Measurements from ENCODE around the gene GTF2H4. TPM values are rescaled to one million over a fixed set of nuclear protein-coding genes. Genes with fewer than 3 reads are reported as not detected.
A peak's percentile ranks its signal among the peaks of the same experiment; 100 is the strongest.
"Not testable (repeated sequence)": the region's sequence is repeated elsewhere in the genome, so short reads cannot be mapped to it uniquely, and the experiment has no call there.

The GTF2H4 gene
- total and polyA plus RNA-seq, 10 of the 15 experiments (the other 5 are each of a cell fraction or from before 2014, with no cell fraction given) = 1.1 to 43.8 (median 18.9) TPM

DNA sequence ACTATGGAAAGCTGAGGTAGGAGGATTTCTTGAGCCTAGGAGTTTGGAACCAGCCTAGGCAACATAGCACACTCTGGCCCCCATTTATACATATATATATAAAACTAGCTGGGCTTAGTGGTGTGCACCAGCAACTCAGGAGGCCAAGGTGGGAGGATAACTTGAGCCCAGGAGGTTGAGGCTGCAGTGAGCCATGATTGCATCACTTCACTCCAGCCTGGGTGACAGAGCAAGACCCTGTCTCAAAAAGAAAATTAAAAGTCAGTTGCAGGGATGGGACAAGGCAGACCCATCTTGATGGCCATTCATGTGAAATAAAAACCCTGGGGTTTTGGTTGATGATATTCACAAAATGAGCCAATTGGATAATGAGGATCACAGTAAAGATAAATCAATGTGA, 6.6 kb upstream of the GTF2H4 start (continued):
- TF ChIP-seq, protein P1, sequence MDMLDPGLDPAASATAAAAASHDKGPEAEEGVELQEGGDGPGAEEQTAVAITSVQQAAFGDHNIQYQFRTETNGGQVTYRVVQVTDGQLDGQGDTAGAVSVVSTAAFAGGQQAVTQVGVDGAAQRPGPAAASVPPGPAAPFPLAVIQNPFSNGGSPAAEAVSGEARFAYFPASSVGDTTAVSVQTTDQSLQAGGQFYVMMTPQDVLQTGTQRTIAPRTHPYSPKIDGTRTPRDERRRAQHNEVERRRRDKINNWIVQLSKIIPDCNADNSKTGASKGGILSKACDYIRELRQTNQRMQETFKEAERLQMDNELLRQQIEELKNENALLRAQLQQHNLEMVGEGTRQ (IDR thresholded peaks at IDR 0.05; ENCODE audit: borderline replicate concordance, low read depth, low read length) = no peak

- ATAC-seq; H4K20me1 ChIP-seq (ENCODE audit: control insufficient read depth, insufficient read depth); H3K79me2 ChIP-seq (ENCODE audit: control insufficient read depth, insufficient read depth, low read length); intact Hi-C loops (cut with micrococcal nuclease; ENCODE audit: unreplicated experiment); H3K9ac ChIP-seq (ENCODE audit: control insufficient read depth, insufficient read depth, low read length); H3K4me3 ChIP-seq; DNase-seq (ENCODE audit: low read depth, low spot score); BruUV-seq (replicated peaks); H3K27me3 ChIP-seq (replicated peaks in 1 of 2; ENCODE audit: control insufficient read depth in 2 of 2, insufficient read depth in 2 of 2, low read length in 1 of 2); in situ Hi-C loops (cut with MboI); FAIRE-seq; H3K9me3 ChIP-seq (replicated peaks; ENCODE audit: control insufficient read depth, insufficient read depth, low read length): not testable (repeated sequence)
- POLR2A ChIA-PET = interaction anchor here (6.0 kb wide), 1 partner anchor 12 kb away, joined by 37 read pairs; the partner anchor contains the start of gene VARS2
- 83% methylated on average over 9 of the region's 9 CpGs for WGBS (ENCODE audit: insufficient coverage, insufficient replicate concordance, low lambda C conversion rate, missing lambda C conversion rate)
- Histone ChIP-seq H3K36me3 (ENCODE audit: control insufficient read depth in 2 of 2, insufficient read depth in 2 of 2, low read length in 1 of 2) (peaks cover 4 to 10% of the 10 kb centered on the region in 2 experiments; a peak in 2 of 4 replicates), H2AFZ (ENCODE audit: control insufficient read depth, low read depth, low read length) (peak overlapping the region; percentile 72; the same call in 1 of the 2 replicates), H3K27ac (ENCODE audit: control insufficient read depth, insufficient read depth) (peak overlapping the region; percentile 30), H3K4me2 (ENCODE audit: control insufficient read depth, insufficient read depth) (peak overlapping the region; percentile 65), H3K4me1 (ENCODE audit: control insufficient read depth, insufficient read depth, low read length) (peaks cover 32% of the 10 kb centered on the region)
- RAD21 ChIA-PET (ENCODE audit: unreplicated experiment) = interaction anchor here (0.6 to 3.8 kb wide), 5 partner anchors 12 to 300 kb away, joined by 3 to 31 read pairs (median 4); partner anchors contain the start of gene VARS2
- SMC1A ChIA-PET (ENCODE audit: uncharacterized antibody, unreplicated experiment) = interaction anchor here (1.0 to 2.1 kb wide), 4 partner anchors 12 to 185 kb away, joined by 3 to 6 read pairs (median 4); partner anchors contain the start of gene VARS2
- CTCF ChIA-PET = interaction anchor here (0.7 to 2.0 kb wide), 5 partner anchors 11 to 831 kb away, joined by 3 to 14 read pairs (median 3); partner anchors contain the start of gene VARS2
Measured at GRCh38 chr6:30902196-30902595, 5.8 kb upstream of the GTF2H4 start.

GRCh38 chr6:30902709-30903108, 5.3 kb upstream of the GTF2H4 start:
- BruUV-seq (replicated peaks) = no TSS peak
- CTCF ChIA-PET = interaction anchor here (1.2 to 1.9 kb wide), 2 partner anchors 17 to 82 kb away, joined by 3 to 7 read pairs; no protein-coding TSS in a partner anchor
- Histone ChIP-seq H3K4me3 (no peak overlapping the region; the same call in 1 of the 2 replicates), H3K4me2 (ENCODE audit: control insufficient read depth, insufficient read depth) (peak overlapping the region; percentile 65), H3K27me3 (replicated peaks in 1 of 2; ENCODE audit: control insufficient read depth in 2 of 2, insufficient read depth in 2 of 2, low read length in 1 of 2) (no peaks in the 10 kb centered on the region), H3K9me3 (replicated peaks; ENCODE audit: control insufficient read depth, insufficient read depth, low read length) (no peaks in the 10 kb centered on the region), H3K27ac (ENCODE audit: control insufficient read depth, insufficient read depth) (peak overlapping the region; percentile 30), H3K4me1 (ENCODE audit: control insufficient read depth, insufficient read depth, low read length) (peaks cover 32% of the 10 kb centered on the region), H2AFZ (ENCODE audit: control insufficient read depth, low read depth, low read length) (peak overlapping the region; percentile 72), H3K79me2 (ENCODE audit: control insufficient read depth, insufficient read depth, low read length) (no peaks in the 10 kb centered on the region), H4K20me1 (ENCODE audit: control insufficient read depth, insufficient read depth) (no peaks in the 10 kb centered on the region), H3K9ac (ENCODE audit: control insufficient read depth, insufficient read depth, low read length) (no peak overlapping the region), H3K36me3 (ENCODE audit: control insufficient read depth in 2 of 2, insufficient read depth in 2 of 2, low read length in 1 of 2) (peaks cover under 1 to 10% of the 10 kb centered on the region in 2 experiments; a peak in 2 of 4 replicates)
- in situ Hi-C loops (cut with MboI) (no loop called here), intact Hi-C loops (cut with micrococcal nuclease; ENCODE audit: unreplicated experiment) (no loop called here)
- POLR2A ChIA-PET = interaction anchor here (1.5 to 6.0 kb wide), 2 partner anchors 11 to 18 kb away, joined by 4 to 37 read pairs; partner anchors contain the start of gene VARS2
- ATAC-seq = peak; percentile 67
- RAD21 ChIA-PET (ENCODE audit: unreplicated experiment) = interaction anchor here (0.6 to 3.8 kb wide), 4 partner anchors 10 to 299 kb away, joined by 3 to 31 read pairs (median 3); partner anchors contain the start of gene VARS2
- 23% methylated on average over 5 of the region's 5 CpGs for WGBS (ENCODE audit: insufficient coverage, insufficient replicate concordance, low lambda C conversion rate, missing lambda C conversion rate)
- FAIRE-seq = peak; percentile 59
- SMC1A ChIA-PET (ENCODE audit: uncharacterized antibody, unreplicated experiment) = interaction anchor here (1.0 kb wide), 2 partner anchors 11 to 184 kb away, joined by 3 read pairs; partner anchors contain the start of gene VARS2
- DNase-seq (ENCODE audit: low read depth, low spot score) = no peak
- TF ChIP-seq TCF7 (IDR thresholded peaks at IDR 0.05; ENCODE audit: borderline replicate concordance) = no peak
- no peak for TF ChIP-seq SMAD5 (IDR thresholded peaks at IDR 0.05; ENCODE audit: low read depth)
- TF ChIP-seq, protein P2, sequence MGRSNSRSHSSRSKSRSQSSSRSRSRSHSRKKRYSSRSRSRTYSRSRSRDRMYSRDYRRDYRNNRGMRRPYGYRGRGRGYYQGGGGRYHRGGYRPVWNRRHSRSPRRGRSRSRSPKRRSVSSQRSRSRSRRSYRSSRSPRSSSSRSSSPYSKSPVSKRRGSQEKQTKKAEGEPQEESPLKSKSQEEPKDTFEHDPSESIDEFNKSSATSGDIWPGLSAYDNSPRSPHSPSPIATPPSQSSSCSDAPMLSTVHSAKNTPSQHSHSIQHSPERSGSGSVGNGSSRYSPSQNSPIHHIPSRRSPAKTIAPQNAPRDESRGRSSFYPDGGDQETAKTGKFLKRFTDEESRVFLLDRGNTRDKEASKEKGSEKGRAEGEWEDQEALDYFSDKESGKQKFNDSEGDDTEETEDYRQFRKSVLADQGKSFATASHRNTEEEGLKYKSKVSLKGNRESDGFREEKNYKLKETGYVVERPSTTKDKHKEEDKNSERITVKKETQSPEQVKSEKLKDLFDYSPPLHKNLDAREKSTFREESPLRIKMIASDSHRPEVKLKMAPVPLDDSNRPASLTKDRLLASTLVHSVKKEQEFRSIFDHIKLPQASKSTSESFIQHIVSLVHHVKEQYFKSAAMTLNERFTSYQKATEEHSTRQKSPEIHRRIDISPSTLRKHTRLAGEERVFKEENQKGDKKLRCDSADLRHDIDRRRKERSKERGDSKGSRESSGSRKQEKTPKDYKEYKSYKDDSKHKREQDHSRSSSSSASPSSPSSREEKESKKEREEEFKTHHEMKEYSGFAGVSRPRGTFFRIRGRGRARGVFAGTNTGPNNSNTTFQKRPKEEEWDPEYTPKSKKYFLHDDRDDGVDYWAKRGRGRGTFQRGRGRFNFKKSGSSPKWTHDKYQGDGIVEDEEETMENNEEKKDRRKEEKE (IDR thresholded peaks at IDR 0.05) = no peak
- peak; percentile 63; the same call in 1 of the 2 replicates for TF ChIP-seq RAD51 (IDR thresholded peaks at IDR 0.05)
- no peak for TF ChIP-seq IKZF1 (conservative IDR thresholded peaks at IDR 0.05)
- no peak for TF ChIP-seq ZNF24 (IDR thresholded peaks at IDR 0.05)
- no peak for TF ChIP-seq RB1 (IDR thresholded peaks at IDR 0.05; ENCODE audit: borderline replicate concordance)
- no peak for TF ChIP-seq ESRRA (IDR thresholded peaks at IDR 0.05; ENCODE audit: low read length)
- peak in 1 of 2 experiments; percentile 8; a peak in 2 of 4 replicates for TF ChIP-seq IKZF2 (IDR thresholded peaks at IDR 0.05)
- no peak for TF ChIP-seq MEF2B (IDR thresholded peaks at IDR 0.05; ENCODE audit: partially characterized antibody, poor library complexity, severe bottlenecking)
